Measurements from ENCODE around the gene TRABD2B. TPM values are rescaled to one million over a fixed set of nuclear protein-coding genes. Genes with fewer than 3 reads are reported as not detected.
A peak's percentile ranks its signal among the peaks of the same experiment; 100 is the strongest.

The TRABD2B gene
- total and polyA plus RNA-seq, 2 of the 13 experiments (the other 11 are each of a cell fraction or from before 2014, with no cell fraction given) = 0.04 TPM; not detected in 1

- TF ChIP-seq, protein P1, sequence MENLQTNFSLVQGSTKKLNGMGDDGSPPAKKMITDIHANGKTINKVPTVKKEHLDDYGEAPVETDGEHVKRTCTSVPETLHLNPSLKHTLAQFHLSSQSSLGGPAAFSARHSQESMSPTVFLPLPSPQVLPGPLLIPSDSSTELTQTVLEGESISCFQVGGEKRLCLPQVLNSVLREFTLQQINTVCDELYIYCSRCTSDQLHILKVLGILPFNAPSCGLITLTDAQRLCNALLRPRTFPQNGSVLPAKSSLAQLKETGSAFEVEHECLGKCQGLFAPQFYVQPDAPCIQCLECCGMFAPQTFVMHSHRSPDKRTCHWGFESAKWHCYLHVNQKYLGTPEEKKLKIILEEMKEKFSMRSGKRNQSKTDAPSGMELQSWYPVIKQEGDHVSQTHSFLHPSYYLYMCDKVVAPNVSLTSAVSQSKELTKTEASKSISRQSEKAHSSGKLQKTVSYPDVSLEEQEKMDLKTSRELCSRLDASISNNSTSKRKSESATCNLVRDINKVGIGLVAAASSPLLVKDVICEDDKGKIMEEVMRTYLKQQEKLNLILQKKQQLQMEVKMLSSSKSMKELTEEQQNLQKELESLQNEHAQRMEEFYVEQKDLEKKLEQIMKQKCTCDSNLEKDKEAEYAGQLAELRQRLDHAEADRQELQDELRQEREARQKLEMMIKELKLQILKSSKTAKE (CRISPR knock-in tag; IDR thresholded peaks at IDR 0.05; ENCODE audit: borderline replicate concordance) = no peak
These were observed 155.8 kb downstream of the TRABD2B start (continued) for GRCh38 chr1:47841356-47841755.

DNA sequence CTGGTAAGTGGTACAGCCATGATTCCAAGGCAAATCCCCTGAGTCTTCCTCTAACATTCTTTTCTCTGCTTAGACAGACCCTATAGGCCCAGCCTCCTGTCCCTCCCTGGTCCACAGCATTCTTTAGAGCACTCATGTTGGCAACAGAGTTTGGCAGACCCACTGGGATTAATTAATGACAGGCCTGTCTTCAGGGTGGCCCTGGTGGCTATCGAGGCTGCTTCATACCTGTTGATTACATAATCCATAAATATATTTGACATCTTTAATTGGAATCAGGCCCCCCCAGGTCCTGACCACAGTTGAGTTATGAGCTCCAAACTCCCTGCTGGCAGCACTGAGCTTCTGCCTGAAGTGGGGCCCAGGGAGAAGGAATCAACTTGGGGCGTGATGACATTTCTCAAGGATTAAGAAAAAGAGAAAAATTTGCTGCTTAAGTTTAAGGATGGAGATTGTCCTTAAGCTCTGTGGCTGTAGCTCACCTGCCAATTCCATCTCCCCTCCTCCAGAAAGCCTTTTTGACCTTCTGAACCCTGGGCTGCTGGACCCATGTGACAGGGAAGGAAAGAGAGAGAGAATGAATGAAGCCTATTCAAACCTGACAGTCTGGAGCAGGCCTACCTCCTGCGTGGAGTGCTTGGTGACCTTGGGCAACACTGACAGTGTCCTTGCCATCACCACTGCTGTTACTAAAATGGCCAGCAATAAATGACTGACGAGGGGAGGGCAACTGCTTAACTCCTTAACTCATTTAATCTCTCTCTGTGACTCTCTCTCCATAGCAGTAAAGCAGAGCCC lies 156.6 kb downstream of the TRABD2B start:
- intact Hi-C loops (cut with micrococcal nuclease; ENCODE audit: unreplicated experiment) (loop anchor here (2.0 kb wide), 1 partner anchor 78 kb away; no protein-coding TSS in a partner anchor), in situ Hi-C loops (cut with HindIII; ENCODE audit: extremely low pct_ligation_motif_present, low pct_unique_long_range_greater_than_20kb) (no loop called here)
- no peaks in the 10 kb centered on the region for H3K27me3 ChIP-seq (ENCODE audit: control insufficient read depth in 1 of 2, insufficient read depth in 2 of 2, low read length in 2 of 2)
- no peaks in the 10 kb centered on the region for H3K36me3 ChIP-seq (replicated peaks in 1 of 2; ENCODE audit: control insufficient read depth in 1 of 2, insufficient read depth in 2 of 2, low read length in 2 of 2)
- peak overlapping the region; percentile 67 for H3K27ac ChIP-seq (ENCODE audit: extremely low read length, insufficient read depth, low read length)
- 38% methylated on average over 4 of the region's 4 CpGs for WGBS (ENCODE audit: low lambda C conversion rate)
- BruUV-seq (replicated peaks) = no TSS peak
- ATAC-seq = peak; percentile 72
- peaks cover 91% of the 10 kb centered on the region for H3K4me1 ChIP-seq (ENCODE audit: insufficient read depth, low read length)
- H3K4me3 ChIP-seq (replicated peaks in 1 of 3; ENCODE audit: insufficient read depth in 1 of 3, low read depth in 2 of 3, low read length in 3 of 3) = 0 out of 6 replicates have a peak overlapping the region, but pooled peaks of 1 of the 3 experiments have one; percentile 4
- DNase-seq (ENCODE audit: low spot score) = peak; percentile 85
- peak overlapping the region; percentile 17 for H3K9ac ChIP-seq (ENCODE audit: insufficient read depth, low read depth, low read length)
- H4K20me1 ChIP-seq (ENCODE audit: insufficient read depth, low read length) = no peaks in the 10 kb centered on the region
- ChIA-PET POLR2A (interaction anchor here (0.9 to 2.5 kb wide), 4 partner anchors 14 to 78 kb away, joined by 4 to 19 read pairs (median 5); no protein-coding TSS in a partner anchor), CTCF (ENCODE audit: low intra/inter-chr PET ratio, low total read pairs) (no interaction called here)
- H3K4me2 ChIP-seq (ENCODE audit: low read depth, low read length) = peak overlapping the region; percentile 56
- H3K9me3 ChIP-seq (ENCODE audit: low read length) = peaks cover 3% of the 10 kb centered on the region; the same call in 1 of the 2 replicates
- no peaks in the 10 kb centered on the region for H3K79me2 ChIP-seq (ENCODE audit: insufficient read depth, low read length)
- no peak overlapping the region for H2AFZ ChIP-seq (ENCODE audit: low read length)
- FAIRE-seq = peak; percentile 92
- TF ChIP-seq ZNF564 (CRISPR knock-in tag; IDR thresholded peaks at IDR 0.05) = no peak
- no peak for TF ChIP-seq ZNF121 (CRISPR knock-in tag; IDR thresholded peaks at IDR 0.05)
- TF ChIP-seq THRA (CRISPR knock-in tag; IDR thresholded peaks at IDR 0.05; ENCODE audit: borderline replicate concordance) = peak; percentile 75; the same call in 1 of the 2 replicates
- no peak for TF ChIP-seq ZNF775 (CRISPR knock-in tag; IDR thresholded peaks at IDR 0.05; ENCODE audit: borderline replicate concordance)
- TF ChIP-seq HNF4A (CRISPR knock-in tag; IDR thresholded peaks at IDR 0.05) = peak; percentile 86
- peak; percentile 86 for TF ChIP-seq TGIF2 (CRISPR knock-in tag; IDR thresholded peaks at IDR 0.05)
- no peak for TF ChIP-seq KDM5A (IDR thresholded peaks at IDR 0.05; ENCODE audit: borderline replicate concordance, low read length)
- no peak for TF ChIP-seq KIAA2018 (CRISPR knock-in tag; IDR thresholded peaks at IDR 0.05; ENCODE audit: borderline replicate concordance)
